ENCODE data around the gene C11orf71.

Gene C11orf71

GRCh38 chr11:114400216-114400914, at the start of gene C11orf71, which contains the start of gene RBM7:
Gene C11orf71, minus strand, starts transcription at chr11:114400511. Its CDS starts 180 bp downstream, at chr11:114400331.
Gene RBM7, plus strand, starts transcription at chr11:114400666. Its CDS starts 6 bp downstream, at chr11:114400672.
- peak; percentile 94 for DNase-seq (ENCODE audit: low read depth)
- no peak for TF ChIP-seq CTCF (conservative IDR thresholded peaks at IDR 0.05; ENCODE audit: low read depth, low read length)
- H3K4me3 ChIP-seq (ENCODE audit: low read length): peak within 1 kb of the TSS; percentile 84

GRCh38 chr11:114449845-114450244, 49.5 kb upstream of the C11orf71 start:
- no peak for DNase-seq (ENCODE audit: low read depth)
- no peak overlapping the region for H3K4me3 ChIP-seq (ENCODE audit: low read length)
- no peak for TF ChIP-seq CTCF (conservative IDR thresholded peaks at IDR 0.05; ENCODE audit: low read depth, low read length)

GRCh38 chr11:114448749-114449482, 48.6 kb upstream of the C11orf71 start:
- H3K4me3 ChIP-seq (ENCODE audit: low read length): no peak overlapping the region
- no peak for TF ChIP-seq CTCF (conservative IDR thresholded peaks at IDR 0.05; ENCODE audit: low read depth, low read length)
- DNase-seq (ENCODE audit: low read depth): no peak

- TF ChIP-seq CTCF (conservative IDR thresholded peaks at IDR 0.05; ENCODE audit: low read depth, low read length): no peak
- DNase-seq (ENCODE audit: low read depth): no peak
- H3K4me3 ChIP-seq (ENCODE audit: low read length): no peak overlapping the region
These were observed 47.6 kb upstream of the C11orf71 start for GRCh38 chr11:114447892-114448291.

GRCh38 chr11:114447444-114447843, 47.1 kb upstream of the C11orf71 start:
- H3K4me3 ChIP-seq (ENCODE audit: low read length): no peak overlapping the region
- DNase-seq (ENCODE audit: low read depth): no peak
- TF ChIP-seq CTCF (conservative IDR thresholded peaks at IDR 0.05; ENCODE audit: low read depth, low read length): no peak

GRCh38 chr11:114442536-114442935, 42.2 kb upstream of the C11orf71 start:
- no peak for DNase-seq (ENCODE audit: low read depth)
- TF ChIP-seq CTCF (conservative IDR thresholded peaks at IDR 0.05; ENCODE audit: low read depth, low read length): no peak
- H3K4me3 ChIP-seq (ENCODE audit: low read length): no peak overlapping the region
